NCI-H146 treated with DMSO at 0.1 percent for 48 hours (cell line): ENCODE data around the gene ZNF281.
"Not testable (repeated sequence)": the region's sequence is repeated elsewhere in the genome, so short reads cannot be mapped to it uniquely, and the experiment has no call there.

ENCODE experiments used
- DNase-seq: peaks from one replicate; lab custom pipeline; 2025; ENCODE audit not compliant: unreplicated experiment; lab: John Stamatoyannopoulos, UW

The ZNF281 gene

DNA sequence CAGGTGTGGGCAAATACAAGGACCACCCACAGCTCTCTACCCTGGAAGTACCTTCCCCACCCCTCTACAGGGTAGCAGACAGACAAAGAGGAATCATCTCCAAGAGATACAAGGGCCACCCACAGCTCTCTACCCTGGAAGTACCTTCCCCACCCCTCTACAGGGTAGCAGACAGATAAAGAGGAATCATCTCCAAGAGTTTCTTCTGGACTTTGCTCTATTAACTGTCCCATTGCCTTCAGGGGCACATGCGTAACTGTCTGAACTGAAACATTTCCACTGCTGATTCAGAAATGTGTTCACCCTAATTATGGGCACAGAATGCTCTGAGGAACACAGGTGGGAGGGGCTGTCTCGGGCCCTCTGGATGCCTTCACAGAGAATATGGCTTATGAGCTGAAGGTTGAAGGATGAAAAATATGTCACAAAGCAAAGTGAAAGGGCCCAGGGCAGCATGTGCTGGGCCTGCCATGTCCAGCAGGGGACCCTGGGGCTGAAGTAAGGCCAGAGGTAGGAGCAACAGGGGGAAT is 43.9 kb downstream of the ZNF281 start:
- DNase-seq, result no peak

DNA sequence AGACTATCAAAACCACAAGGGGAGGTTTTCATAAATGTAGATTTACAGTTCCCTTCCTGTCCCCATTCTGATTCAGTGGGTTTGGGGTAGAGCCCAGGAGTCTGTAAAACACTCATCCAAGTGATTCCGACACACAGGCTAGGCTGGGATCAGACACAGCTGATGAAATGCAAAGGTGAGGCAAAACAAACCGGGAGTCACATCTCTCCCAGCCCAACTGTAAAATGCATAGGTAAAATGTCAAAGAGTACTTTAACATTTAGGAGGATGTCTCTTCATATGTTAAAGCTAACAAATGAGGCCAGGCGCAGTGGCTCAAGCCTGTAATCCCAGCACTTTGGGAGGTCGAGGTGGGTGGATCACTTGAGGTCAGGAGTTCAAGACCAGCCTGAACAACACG is 45.0 kb downstream of the ZNF281 start:
- DNase-seq, result no peak

DNA sequence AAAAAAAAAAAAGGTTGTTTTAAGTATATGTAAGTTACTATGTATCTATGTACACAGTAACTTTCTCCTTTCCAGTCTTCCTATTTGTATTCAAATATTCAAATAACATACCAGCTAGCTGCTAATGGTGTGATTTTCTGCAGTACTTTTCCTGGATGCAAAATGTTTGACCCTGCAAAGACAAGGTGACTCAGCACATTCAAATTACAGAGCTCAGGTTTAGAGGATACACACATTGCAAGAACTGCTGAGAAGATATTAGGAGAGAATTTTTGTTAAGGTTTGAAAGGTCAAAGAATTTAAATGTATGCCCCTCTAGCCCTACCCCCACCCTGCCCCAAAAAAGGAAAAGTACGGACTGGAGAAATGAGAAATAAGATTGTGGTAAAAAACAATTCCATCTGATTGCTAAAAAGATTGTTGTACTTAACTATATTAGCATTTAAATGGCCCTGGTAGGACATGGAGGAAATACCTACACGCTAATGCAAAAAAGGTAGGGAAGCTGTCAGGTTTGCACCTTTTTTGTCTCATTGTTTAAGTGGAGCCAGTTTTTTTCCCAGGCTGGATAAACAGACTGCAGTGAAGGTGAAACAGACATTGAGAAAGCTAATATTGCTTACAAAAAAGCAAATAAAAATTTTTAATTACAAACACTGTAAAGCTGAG is 45.6 kb downstream of the ZNF281 start:
- DNase-seq, result no peak

DNA sequence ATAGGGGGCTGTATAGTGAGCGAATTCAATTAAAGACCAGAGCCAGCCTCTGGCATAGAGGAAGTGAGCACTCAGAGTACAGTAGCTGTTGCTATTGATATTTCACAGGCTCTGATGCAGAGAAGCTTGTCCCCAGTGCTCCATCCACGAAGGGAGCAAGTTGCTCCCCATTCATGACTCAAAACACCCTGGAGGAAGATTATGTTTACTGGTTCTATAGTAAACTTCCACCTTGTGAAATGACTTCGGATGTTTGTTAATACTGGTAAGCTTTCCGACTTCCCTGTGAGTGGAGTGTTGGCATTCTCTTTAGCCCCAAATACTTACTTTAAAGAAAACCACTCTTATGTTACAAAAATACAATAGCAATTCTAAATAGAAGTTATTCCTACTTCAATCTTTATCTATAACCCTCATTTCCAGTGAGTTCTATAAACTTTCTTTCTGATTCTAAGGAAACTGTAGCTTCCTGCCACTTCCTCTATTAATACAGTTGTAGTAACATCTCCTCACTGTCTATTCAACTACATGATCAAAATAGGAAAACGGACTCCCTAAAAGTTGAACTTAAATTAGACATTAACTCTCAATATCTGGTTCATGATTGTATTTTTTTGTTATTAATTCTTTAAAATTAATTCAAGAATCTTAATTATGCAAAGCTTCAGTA is 46.4 kb downstream of the ZNF281 start:
- DNase-seq, result no peak

DNA sequence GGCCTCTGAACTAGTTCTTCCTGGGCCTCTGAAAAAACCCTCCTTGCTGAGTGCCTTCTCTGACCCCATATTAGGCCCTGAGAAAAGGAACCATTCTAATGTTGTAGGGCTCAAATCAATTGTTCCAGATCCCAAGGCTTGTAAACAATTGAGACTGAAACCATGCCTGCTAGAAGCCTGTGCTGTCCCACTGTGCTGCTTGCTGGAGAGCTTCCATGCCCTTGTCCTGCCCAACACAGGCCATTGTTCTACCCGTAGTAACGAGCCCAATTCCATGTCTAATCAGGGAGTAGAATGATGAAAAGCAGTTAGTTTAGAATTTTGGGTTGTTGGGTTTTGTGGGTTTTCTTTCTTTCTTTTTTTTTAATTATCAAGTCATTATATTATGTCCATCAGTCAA is 47.4 kb downstream of the ZNF281 start:
- no peak for DNase-seq

DNA sequence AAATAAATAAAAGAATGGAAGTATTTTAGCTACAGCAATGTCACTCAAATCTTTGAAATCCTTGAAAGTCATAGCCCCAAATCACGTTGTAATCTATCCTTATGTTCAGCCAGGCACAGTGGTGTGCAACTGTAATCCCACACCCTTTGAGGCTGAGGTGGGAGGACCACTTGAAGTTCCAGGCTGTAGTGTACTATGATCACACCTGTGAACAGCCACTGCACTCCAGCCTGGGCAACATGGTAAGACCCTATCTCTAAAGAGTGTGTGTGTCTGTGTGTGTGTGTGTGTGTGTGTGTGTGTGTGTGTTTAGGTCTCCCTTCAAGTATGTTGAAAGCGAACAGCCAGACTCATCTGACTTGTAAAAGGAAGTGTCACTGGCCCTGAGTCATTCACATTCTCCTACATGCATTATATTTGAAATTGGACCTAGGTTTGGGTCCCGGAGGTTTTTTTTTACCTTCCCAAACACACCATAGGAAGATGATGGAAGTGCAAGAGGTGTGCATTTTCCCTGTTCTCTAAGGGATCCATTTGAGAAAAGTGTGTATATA is 50.1 kb downstream of the ZNF281 start:
- DNase-seq, result no peak

DNA sequence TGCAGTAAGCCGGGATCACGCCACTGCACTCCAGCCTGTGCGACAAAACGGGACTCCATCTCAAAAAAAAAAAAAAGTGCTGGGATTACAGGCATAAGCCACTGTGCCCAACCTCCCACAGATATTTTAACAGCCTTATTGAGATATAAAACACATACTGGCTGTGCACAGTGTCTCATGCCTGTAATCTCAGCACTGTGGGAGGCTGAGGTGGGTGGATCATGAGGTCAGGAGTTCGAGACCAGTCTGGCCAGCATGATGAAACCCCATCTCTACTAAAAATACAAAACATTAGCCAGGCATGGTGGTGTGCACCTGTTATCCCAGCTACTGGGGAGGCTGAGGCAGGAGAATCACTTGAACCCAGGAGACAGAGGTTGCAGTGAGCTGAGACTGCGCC is 51.9 kb downstream of the ZNF281 start:
- not testable (repeated sequence) for DNase-seq

DNA sequence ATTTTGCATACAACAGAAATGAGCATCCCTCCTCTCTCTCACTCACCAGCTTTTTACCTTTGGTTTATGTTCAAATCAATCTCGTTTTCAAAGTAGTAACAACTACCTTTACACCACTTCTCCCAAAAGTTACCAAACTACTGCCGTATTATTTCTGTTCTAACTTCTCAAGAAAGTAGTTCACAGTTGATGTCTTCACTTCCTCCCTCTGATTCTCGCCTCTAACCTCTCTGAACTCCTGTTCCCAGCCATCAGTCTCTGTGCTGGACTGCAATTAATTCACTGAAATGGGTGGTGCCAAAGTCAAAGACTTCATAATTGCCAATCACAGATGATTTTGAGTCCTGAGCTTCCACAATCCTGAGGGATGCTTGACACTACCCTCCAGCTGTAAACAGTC is 54.0 kb downstream of the ZNF281 start:
- DNase-seq, result no peak
